Umbilical cord (tissue), 2 donors: ENCODE results near the gene FBLN2. TPM values are rescaled to one million over a fixed set of nuclear protein-coding genes. Genes with fewer than 3 reads are reported as not detected.

Experiments
- DNase-seq: peaks from one replicate; pipeline ENCODE4 v3.0.0-alpha.2; 2015; ENCODE audit warnings: low spot score
- total RNA-seq: library from RNA; depleted of rRNA; stranded (reverse); fragments of >200 nt; gene quantifications from one replicate; pipeline ENCODE4 v1.2.3, GENCODE V29; 2014; ENCODE audit warnings: low replicate concordance; ENCODE audit not compliant: insufficient read depth

Gene FBLN2
- total RNA-seq, 1 donor from 2014 or later, result 309 TPM

- no peak for DNase-seq
Observed at GRCh38 chr3:13659221-13659969, 110.5 kb downstream of the FBLN2 start.

- DNase-seq, result no peak
Observed at GRCh38 chr3:13660042-13660874, 111.3 kb downstream of the FBLN2 start.

GRCh38 chr3:13661121-13661520 lies 112.2 kb downstream of the FBLN2 start:
- peak; percentile 51 for DNase-seq

- DNase-seq, result no peak
Observed at GRCh38 chr3:13662238-13662847, 113.4 kb downstream of the FBLN2 start.

GRCh38 chr3:13663781-13664535 lies 115.0 kb downstream of the FBLN2 start:
- no peak for DNase-seq

- DNase-seq, result no peak
Observed at GRCh38 chr3:13665582-13666226, 116.8 kb downstream of the FBLN2 start.

GRCh38 chr3:13666227-13666619 lies 117.3 kb downstream of the FBLN2 start:
- no peak for DNase-seq

GRCh38 chr3:13666781-13667709 lies 118.1 kb downstream of the FBLN2 start:
- no peak for DNase-seq

GRCh38 chr3:13668136-13668535 lies 119.2 kb downstream of the FBLN2 start:
- no peak for DNase-seq

- no peak for DNase-seq
Observed at GRCh38 chr3:13669457-13669856, 120.5 kb downstream of the FBLN2 start.

GRCh38 chr3:13670292-13670691 lies 121.4 kb downstream of the FBLN2 start:
- no peak for DNase-seq

GRCh38 chr3:13671482-13672233 lies 122.7 kb downstream of the FBLN2 start:
- DNase-seq, result no peak

- no peak for DNase-seq
Observed at GRCh38 chr3:13673207-13673606, 124.3 kb downstream of the FBLN2 start.

GRCh38 chr3:13674538-13675185 lies 125.7 kb downstream of the FBLN2 start:
- no peak for DNase-seq

- no peak for DNase-seq
Observed at GRCh38 chr3:13676356-13677017, 127.6 kb downstream of the FBLN2 start.

GRCh38 chr3:13677272-13677671 lies 128.3 kb downstream of the FBLN2 start:
- DNase-seq, result no peak

- no peak for DNase-seq
Observed at GRCh38 chr3:13681931-13682330, 133.0 kb downstream of the FBLN2 start.

- DNase-seq, result no peak
Observed at GRCh38 chr3:13682331-13683013, 133.5 kb downstream of the FBLN2 start.
